G401.6 (cell line): Measurements from ENCODE around the gene IL17RA.

Source experiments
- FAIRE-seq: peaks from 2 replicates; lab custom pipeline; 2012; peaks lifted over from hg19 to GRCh38; lab: Jason Lieb, UNC

IL17RA gene

GRCh38 chr22:17083255-17083654 is 1.5 kb upstream of the IL17RA start:
- no peak for FAIRE-seq

GRCh38 chr22:17083811-17084441 is 874 bp upstream of the IL17RA start:
- FAIRE-seq = no peak

- no peak for FAIRE-seq
Observed at GRCh38 chr22:17085277-17086181, 729 bp downstream of the IL17RA start.

- FAIRE-seq = no peak
Observed at GRCh38 chr22:17086296-17086695, 1.5 kb downstream of the IL17RA start.

- no peak for FAIRE-seq
Observed at GRCh38 chr22:17086788-17087497, 2.1 kb downstream of the IL17RA start.

- FAIRE-seq = no peak
Observed at GRCh38 chr22:17087498-17088131, 2.8 kb downstream of the IL17RA start.

GRCh38 chr22:17090550-17090949 is 5.8 kb downstream of the IL17RA start:
- no peak for FAIRE-seq

- no peak for FAIRE-seq
Observed at GRCh38 chr22:17091851-17092250, 7.1 kb downstream of the IL17RA start.

- no peak for FAIRE-seq
Observed at GRCh38 chr22:17093081-17093480, 8.3 kb downstream of the IL17RA start.

GRCh38 chr22:17095538-17095937 is 10.7 kb downstream of the IL17RA start:
- FAIRE-seq = no peak

GRCh38 chr22:17096071-17096470 is 11.3 kb downstream of the IL17RA start:
- FAIRE-seq = no peak

GRCh38 chr22:17097062-17097461 is 12.3 kb downstream of the IL17RA start:
- no peak for FAIRE-seq

- no peak for FAIRE-seq
Observed at GRCh38 chr22:17097701-17098100, 12.9 kb downstream of the IL17RA start.

- FAIRE-seq = no peak
Observed at GRCh38 chr22:17098379-17098819, 13.6 kb downstream of the IL17RA start.

GRCh38 chr22:17100621-17101020 is 15.8 kb downstream of the IL17RA start:
- FAIRE-seq = no peak

- no peak for FAIRE-seq
Observed at GRCh38 chr22:17101475-17102296, 16.9 kb downstream of the IL17RA start.

- FAIRE-seq = no peak
Observed at GRCh38 chr22:17102297-17102667, 17.5 kb downstream of the IL17RA start.

GRCh38 chr22:17103351-17103750 is 18.6 kb downstream of the IL17RA start:
- FAIRE-seq = no peak

- FAIRE-seq = no peak
Observed at GRCh38 chr22:17104336-17104935, 19.6 kb downstream of the IL17RA start.

GRCh38 chr22:17105143-17106129 is 20.6 kb downstream of the IL17RA start:
- FAIRE-seq = no peak
